BLaER1 treated with 17β-estradiol and CSF1 and Interleukin-3, amounts not matched to agents 10 nM and 100 nM (cell line): ENCODE results near the gene LLPH.
"Not testable (repeated sequence)": the region's sequence is repeated elsewhere in the genome, so short reads cannot be mapped to it uniquely, and the experiment has no call there.

Experiments
- H3K27ac ChIP-seq, 11 experiments: shearing (Covaris generic); formaldehyde crosslinking; 2 replicates each; pipeline ENCODE4 v1.8.1; 2022
- H3K27me3 ChIP-seq, 11 experiments: shearing (Covaris generic); formaldehyde crosslinking; 2 replicates each; pipeline ENCODE4 v1.8.1; 2022
- H3K36me3 ChIP-seq, 11 experiments: shearing (Covaris generic); formaldehyde crosslinking; 2 replicates each; pipeline ENCODE4 v1.8.1; 2022
- H3K4me1 ChIP-seq, 10 experiments: shearing (Covaris generic); formaldehyde crosslinking; 2 replicates each; pipeline ENCODE4 v1.8.1; 2022
- H3K4me2 ChIP-seq, 11 experiments: shearing (Covaris generic); formaldehyde crosslinking; 2 replicates each; pipeline ENCODE4 v1.8.1; 2022
- H3K4me3 ChIP-seq, 10 experiments: shearing (Covaris generic); formaldehyde crosslinking; 2 replicates each; pipeline ENCODE4 v1.8.1; 2022
- H3K9ac ChIP-seq, 11 experiments: shearing (Covaris generic); formaldehyde crosslinking; 2 replicates each; pipeline ENCODE4 v1.8.1; 2022
- H3K9me3 ChIP-seq, 11 experiments: shearing (Covaris generic); formaldehyde crosslinking; replicated peaks in 1 of 11; 2 replicates each; pipeline ENCODE4 v1.8.1; 2022
- H4K20me1 ChIP-seq, 11 experiments: shearing (Covaris generic); formaldehyde crosslinking; 2 replicates each; pipeline ENCODE4 v1.8.1; 2022
- Cebpa-rat ChIP-seq, 11 experiments: shearing (Covaris generic); IDR thresholded peaks; 2 replicates each; pipeline ENCODE4 v1.8.1; 2022

Gene LLPH

DNA sequence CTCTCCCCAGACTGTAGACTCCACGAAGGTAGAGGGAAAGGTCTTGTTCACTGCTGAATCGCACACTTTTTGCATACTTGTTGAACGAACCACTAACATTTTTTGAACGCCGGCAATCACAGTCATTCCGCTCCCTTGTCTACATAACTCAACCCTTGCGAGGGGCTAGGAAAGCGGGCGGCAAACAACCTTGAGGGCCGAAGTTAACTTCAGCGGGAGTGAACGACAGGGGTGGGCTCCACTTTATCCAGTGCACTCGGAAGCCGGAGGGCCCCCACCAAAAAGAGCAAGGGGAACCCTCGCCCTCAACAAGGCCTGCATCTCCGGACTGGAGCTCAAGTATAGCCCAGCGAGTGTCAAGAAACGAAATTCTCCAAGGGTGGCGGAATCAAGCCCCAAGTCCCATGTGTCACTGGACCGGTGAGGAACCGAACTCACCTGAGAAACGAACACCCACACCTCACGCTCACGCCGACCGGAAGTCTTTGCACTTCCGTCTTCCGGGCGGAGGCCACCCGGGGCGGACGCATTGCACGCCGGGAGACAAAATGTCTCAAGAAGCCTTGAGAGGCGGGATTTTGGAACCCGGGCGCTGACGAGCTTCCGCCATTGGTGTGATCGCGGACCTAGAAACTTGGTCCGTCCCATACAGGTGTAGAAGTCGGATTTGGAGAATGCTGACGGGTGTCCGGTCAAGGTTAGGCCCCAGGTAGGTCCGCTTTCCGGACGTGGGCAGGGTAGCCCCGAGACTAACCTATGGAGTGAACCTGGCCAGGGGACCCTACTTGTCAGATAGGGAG is at the start of gene LLPH:
Gene LLPH, minus strand, starts transcription at position 484 of the 800 bp plus-strand sequence. CDS start 1,644 bp downstream, outside the sequence.
- Histone ChIP-seq H3K4me3 (peak within 1 kb of the TSS; percentile 76 to 94 (median 88)), H3K9me3 (peaks cover 0 to 13% (median 5%) of the 10 kb centered on the region in 11 experiments; a peak in 7 of 22 replicates), H3K4me1 (peaks cover 28 to 49% (median 37%) of the 10 kb centered on the region in 10 experiments), H4K20me1 (peaks cover 0 to 28% (median 12%) of the 10 kb centered on the region in 11 experiments; a peak in 12 of 22 replicates), H3K4me2 (peak within 1 kb of the TSS; percentile 72 to 99 (median 91)), H3K9ac (peak within 1 kb of the TSS; percentile 81 to 94 (median 91)), H3K27ac (peak within 1 kb of the TSS; percentile 87 to 94 (median 93)), H3K36me3 (peaks cover 32 to 48% (median 43%) of the 10 kb centered on the region in 11 experiments), H3K27me3 (no peaks in the 10 kb centered on the region)
- TF ChIP-seq Cebpa-rat (IDR thresholded peaks at IDR 0.05), result no peak

DNA sequence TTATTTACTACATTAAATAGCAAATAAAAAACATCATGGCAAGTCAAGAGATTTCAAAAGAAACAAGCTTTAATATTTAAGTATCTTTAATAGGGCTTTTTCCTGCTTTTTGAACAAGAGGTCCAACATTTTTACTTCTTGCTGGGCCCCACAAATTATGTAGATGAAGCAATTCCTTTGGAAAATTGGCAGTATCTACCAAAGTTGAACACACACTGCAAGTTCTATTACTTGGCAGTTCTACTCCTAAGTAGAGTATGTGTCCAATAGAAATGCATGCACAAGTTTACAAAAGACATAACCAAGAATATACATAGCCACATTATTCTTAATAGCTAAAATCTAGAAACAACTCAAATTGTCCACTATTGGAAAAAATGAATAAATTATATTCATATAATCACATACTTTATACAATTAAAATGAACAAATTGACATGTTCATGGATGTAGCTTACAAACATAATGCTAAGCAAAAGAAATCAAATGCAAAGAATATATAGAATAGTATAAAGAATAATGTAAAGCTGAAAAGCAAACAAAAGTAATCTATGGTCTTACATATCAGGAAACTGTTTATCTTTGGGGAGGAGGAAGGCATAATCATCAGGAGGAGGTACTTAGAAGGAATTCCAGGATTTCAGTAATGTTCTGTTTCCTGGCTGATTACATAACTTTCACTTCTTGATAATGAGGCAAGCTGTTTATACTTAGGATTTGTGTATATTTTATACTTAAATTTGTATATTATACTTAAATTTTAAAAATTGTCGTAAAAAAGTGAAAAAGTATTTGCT is 45.8 kb upstream of the LLPH start:
- TF ChIP-seq Cebpa-rat (IDR thresholded peaks at IDR 0.05), result no peak
- no peak overlapping the region for H3K27ac ChIP-seq
- H3K36me3 ChIP-seq, result peaks cover 0 to 2% (median 0%) of the 10 kb centered on the region in 11 experiments; a peak in 1 of 22 replicates
- no peaks in the 10 kb centered on the region for H3K27me3 ChIP-seq
- H4K20me1 ChIP-seq, result no peaks in the 10 kb centered on the region
- peaks cover 0 to 39% (median 0%) of the 10 kb centered on the region in 10 experiments; a peak in 5 of 20 replicates for H3K4me1 ChIP-seq
- peaks cover 13 to 41% (median 30%) of the 10 kb centered on the region in 11 experiments; a peak in 21 of 22 replicates for H3K9me3 ChIP-seq
- no peak overlapping the region for H3K4me3 ChIP-seq
- no peak overlapping the region for H3K9ac ChIP-seq
- H3K4me2 ChIP-seq, result peak overlapping the region in 4 of 11 experiments; percentile 30 to 64 (median 50); a peak in 5 of 22 replicates

DNA sequence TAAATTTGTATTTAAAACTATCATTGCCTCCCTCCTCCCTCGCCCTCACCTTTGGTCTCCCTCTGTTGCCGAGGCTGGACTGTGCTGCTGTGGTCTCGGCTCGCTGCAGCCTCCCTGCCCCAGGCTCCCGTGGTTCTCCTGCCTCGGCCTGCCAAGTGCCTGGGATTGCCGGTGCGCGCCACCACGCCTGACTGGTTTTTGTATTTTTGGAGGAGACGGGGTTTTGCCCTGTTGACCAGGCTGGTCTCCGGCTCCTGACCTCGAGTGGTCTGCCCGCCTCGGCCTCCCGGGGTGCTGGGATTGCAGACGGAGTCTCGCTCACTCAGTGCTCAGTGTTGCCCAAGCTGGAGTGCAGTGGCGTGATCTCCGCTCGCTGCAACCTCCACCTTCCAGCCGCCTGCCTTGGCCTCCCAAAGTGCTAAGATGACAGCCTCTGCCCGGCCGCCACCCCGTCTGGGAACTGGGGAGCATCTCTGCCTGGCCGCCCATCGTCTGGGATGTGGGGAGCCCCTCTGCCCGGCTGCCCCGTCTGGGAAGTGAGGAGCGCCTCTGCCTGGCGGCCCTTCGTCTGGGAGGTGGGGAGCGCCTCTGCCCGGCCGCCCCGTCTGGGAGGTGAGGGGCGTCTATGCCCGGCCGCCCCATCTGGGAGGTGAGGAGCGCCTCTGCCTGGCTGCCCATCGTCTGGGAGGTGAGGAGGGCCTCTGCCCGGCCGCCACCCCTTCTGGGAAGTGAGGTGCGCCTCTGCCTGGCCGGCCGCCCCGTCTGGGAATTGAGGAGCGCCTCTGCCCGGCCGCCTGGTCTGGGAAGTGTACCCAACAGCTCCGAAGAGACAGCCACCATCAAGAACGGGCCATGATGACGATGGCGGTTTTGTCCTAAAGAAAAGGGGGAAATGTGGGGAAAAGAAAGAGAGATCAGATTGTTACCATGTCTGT is 44.1 kb upstream of the LLPH start:
- Histone ChIP-seq H3K4me3 (0 out of 20 replicates have a peak overlapping the region, but pooled peaks of 1 of the 10 experiments have one; percentile 24), H3K4me1 (peaks cover 6 to 50% (median 8%) of the 10 kb centered on the region in 10 experiments; a peak in 15 of 20 replicates), H3K9me3 (peaks cover 13 to 48% (median 35%) of the 10 kb centered on the region in 11 experiments; a peak in 21 of 22 replicates)
- not testable (repeated sequence) for H3K27ac ChIP-seq, H4K20me1 ChIP-seq, H3K27me3 ChIP-seq, H3K9ac ChIP-seq, H3K4me2 ChIP-seq, H3K36me3 ChIP-seq

DNA sequence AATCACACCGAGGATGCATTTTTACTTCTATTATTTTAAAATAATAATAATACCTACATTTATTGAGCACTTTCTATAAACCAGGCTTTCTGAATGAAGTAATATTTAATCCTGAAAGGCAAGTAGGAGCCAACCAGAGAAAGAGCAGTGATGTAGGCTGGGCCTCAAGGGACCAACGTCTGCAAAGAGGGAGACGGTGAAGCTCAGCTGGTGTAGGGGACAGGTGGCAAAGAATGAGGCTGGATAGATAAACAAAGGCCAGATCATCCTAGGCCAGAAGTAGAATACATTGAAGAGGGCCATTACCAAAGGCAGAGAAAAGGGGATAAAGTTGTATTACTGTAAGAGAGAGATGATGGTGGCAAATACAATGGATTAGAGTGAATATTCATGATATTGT is 40.1 kb upstream of the LLPH start:
- Histone ChIP-seq H3K4me3 (peak overlapping the region; percentile 57 to 78 (median 64)), H3K36me3 (peaks cover 16 to 30% (median 23%) of the 10 kb centered on the region in 11 experiments), H3K27me3 (no peaks in the 10 kb centered on the region), H3K9me3 (peaks cover 31 to 75% (median 52%) of the 10 kb centered on the region in 11 experiments), H3K27ac (peak overlapping the region; percentile 96 to 100 (median 99)), H3K4me2 (peak overlapping the region; percentile 70 to 91 (median 79)), H4K20me1 (no peaks in the 10 kb centered on the region), H3K9ac (peak overlapping the region; percentile 92 to 99 (median 96); a peak in 20 of 22 replicates), H3K4me1 (peaks cover 15 to 53% (median 22%) of the 10 kb centered on the region in 10 experiments)
- no peak for TF ChIP-seq Cebpa-rat (IDR thresholded peaks at IDR 0.05)

DNA sequence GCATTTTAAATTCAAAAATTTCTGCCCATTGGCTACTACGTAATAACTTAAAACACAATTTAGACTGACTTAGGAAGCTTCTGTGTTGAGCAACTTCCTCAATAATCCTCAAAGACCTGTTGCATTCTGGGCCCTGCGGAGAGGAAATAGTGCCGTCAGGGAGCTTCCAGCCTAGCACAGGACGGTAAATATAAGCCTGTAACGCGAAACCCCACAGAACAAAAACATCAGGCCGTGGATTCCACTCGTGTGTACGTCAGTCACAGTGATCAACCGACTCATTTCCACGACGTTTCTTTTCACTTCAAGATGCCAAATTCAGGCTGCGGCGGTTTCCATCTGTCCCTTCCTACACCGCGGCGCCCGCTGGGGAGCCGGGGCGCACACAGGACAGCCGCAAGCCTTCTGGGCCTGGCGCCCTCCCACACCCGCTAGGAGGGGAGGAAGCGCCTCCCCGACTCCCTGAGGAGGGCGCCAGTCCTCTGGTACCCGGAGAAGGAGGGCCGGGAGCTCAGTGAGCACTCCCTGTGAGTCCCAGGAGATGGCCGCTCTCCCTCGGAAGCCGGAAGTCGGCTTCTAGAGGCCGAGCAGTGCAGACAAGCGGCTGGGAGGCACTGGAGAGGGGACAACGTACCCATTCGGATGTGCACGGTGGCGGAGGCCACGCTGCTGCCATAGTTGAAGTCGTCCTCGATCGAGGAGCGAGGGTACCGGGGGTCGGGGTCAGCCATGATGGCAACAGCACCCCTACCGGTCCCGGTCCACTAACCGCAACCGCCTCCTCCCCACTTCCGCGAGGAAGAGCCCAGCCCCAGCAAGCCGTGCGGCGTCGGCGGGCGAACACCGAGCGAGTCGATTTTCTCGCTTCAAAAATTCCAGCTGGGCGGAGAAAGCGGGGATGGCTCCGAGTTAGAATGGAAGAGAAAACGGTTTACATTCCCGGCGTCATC is 38.9 kb upstream of the LLPH start, which contains the start of gene TMBIM4:
Gene TMBIM4, minus strand, starts transcription at position 776 of the 950 bp plus-strand sequence. Its CDS starts 45 bp downstream, at position 731.
- peak within 1 kb of the TSS; percentile 92 to 99 (median 96) for H3K9ac ChIP-seq
- peak; percentile 44 to 99 (median 92); a peak in 21 of 22 replicates for TF ChIP-seq Cebpa-rat (IDR thresholded peaks at IDR 0.05)
- H3K27ac ChIP-seq, result peak within 1 kb of the TSS; percentile 96 to 100 (median 99)
- H3K9me3 ChIP-seq, result peaks cover 36 to 75% (median 52%) of the 10 kb centered on the region in 11 experiments
- peak within 1 kb of the TSS; percentile 70 to 91 (median 79) for H3K4me2 ChIP-seq
- H3K36me3 ChIP-seq, result peaks cover 23 to 40% (median 33%) of the 10 kb centered on the region in 11 experiments
- no peaks in the 10 kb centered on the region for H3K27me3 ChIP-seq
- H3K4me3 ChIP-seq, result peak within 1 kb of the TSS; percentile 57 to 78 (median 64)
- no peaks in the 10 kb centered on the region for H4K20me1 ChIP-seq
- H3K4me1 ChIP-seq, result peaks cover 15 to 53% (median 22%) of the 10 kb centered on the region in 10 experiments

DNA sequence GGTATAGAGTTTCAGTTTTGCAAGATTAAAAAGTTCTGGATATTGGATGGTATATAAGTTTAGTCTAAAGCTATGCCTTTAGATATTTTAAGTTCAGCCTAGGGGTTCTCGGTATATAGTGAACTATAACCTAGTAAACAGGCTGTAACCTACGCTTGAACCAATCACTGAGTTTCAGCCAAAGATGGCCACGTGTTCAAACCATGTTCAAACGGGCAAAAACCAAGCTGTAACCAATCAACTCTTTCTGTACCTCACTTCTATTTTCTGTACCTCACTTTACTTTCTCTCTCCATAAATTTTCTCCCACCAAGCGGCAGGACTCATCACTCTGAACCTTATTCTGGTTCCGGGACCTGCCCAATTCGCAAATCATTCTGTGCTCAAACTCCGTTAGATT is 37.9 kb upstream of the LLPH start:
- Histone ChIP-seq H4K20me1 (no peaks in the 10 kb centered on the region), H3K4me1 (peaks cover 19 to 57% (median 23%) of the 10 kb centered on the region in 10 experiments), H3K9me3 (peaks cover 41 to 75% (median 52%) of the 10 kb centered on the region in 11 experiments), H3K9ac (peak overlapping the region; percentile 92 to 99 (median 96)), H3K27me3 (no peaks in the 10 kb centered on the region), H3K4me2 (peak overlapping the region; percentile 70 to 91 (median 79)), H3K27ac (peak overlapping the region; percentile 96 to 100 (median 99)), H3K4me3 (peak overlapping the region; percentile 57 to 78 (median 64)), H3K36me3 (peaks cover 23 to 49% (median 39%) of the 10 kb centered on the region in 11 experiments)
- no peak for TF ChIP-seq Cebpa-rat (IDR thresholded peaks at IDR 0.05)

DNA sequence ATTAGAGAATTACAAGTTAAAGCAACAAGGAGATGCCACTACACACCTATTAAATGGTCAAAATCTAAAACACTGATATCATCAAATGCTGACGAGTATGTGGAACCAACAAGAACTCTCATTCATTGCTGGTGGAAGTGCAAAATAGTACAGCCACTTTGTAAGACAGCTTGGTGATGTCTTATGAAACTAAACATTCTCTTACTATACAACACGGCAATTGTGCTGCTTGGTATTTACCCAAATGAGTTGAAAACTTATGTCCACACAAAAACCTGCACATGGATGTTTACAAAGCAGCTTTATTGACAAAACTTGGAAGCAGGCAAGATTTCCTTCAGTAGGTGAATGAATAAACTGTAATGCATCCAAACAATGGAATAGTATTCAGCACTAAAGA is 36.0 kb upstream of the LLPH start:
- Histone ChIP-seq H3K27me3 (no peaks in the 10 kb centered on the region), H3K4me3 (no peak overlapping the region), H3K36me3 (peaks cover 23 to 61% (median 43%) of the 10 kb centered on the region in 11 experiments), H3K9ac (no peak overlapping the region), H3K27ac (no peak overlapping the region), H4K20me1 (no peaks in the 10 kb centered on the region), H3K4me2 (peak overlapping the region in 1 of 11 experiments; percentile 85; a peak in 1 of 22 replicates), H3K9me3 (peaks cover 40 to 79% (median 54%) of the 10 kb centered on the region in 11 experiments), H3K4me1 (peaks cover 19 to 59% (median 24%) of the 10 kb centered on the region in 10 experiments)
- TF ChIP-seq Cebpa-rat (IDR thresholded peaks at IDR 0.05), result no peak
